Measurements from ENCODE around the gene PARVG.
"Not testable (repeated sequence)": the region's sequence is repeated elsewhere in the genome, so short reads cannot be mapped to it uniquely, and the experiment has no call there.

Gene PARVG

DNA sequence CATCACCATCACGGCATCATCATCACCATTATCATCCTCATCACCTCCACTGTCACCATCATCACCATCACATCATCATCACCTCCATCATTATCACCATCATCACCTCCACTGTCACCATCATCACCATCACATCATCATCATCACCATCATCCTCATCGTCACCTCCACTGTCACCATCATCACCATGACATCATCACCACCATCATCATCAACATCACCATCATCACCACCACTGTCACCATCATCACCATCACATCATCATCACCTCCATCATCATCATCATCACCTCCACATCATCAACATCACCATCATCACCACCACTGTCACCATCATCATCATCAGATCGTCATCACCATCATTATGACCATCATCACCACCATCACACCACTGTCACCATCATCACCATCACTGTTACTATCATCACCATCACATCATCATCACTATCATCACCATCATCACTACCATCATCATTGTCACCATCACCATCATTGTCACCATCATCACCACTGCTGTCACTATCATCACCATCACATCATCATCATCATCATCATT, 32.8 kb downstream of the PARVG start:
- DNase-seq (ENCODE audit: low spot score), result no peak

DNA sequence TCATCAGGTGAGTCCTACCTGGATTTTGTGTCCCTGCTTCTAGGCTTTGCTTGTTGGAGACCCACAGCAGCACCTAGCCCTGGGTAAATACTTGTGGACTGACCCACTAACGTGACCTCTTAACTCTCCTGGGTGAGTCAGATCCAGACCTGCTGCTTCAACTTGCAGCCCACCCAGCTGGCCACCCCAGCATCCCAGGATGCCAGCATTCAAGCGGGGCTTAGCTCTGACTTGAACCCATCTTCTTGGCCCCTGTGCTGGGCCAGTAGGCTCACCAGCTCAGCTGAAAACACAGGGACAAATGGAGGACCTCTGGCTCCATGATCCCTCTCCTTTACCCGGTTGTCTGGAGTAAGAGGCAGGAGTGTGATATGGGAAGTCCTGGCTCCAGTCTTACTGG, 33.5 kb downstream of the PARVG start:
- DNase-seq (ENCODE audit: low spot score), result no peak

DNA sequence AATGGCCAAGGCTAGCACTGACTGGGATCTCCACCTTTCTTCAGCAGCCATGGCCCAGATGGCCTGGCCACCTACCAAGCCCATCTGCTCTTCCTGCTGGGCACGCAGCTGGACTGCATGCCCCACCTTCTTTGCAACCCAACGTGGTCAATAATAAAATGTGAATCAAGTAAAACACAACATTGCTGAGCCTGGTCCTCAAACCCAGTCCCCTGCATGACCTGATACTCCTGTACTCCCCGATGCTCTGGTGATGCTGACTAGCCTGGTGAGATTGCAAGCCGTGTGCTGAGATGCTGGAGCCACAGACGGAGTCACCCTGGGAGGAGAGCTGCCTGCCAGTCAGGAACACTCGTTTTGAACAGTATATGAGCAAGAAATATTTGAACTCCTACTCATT, 34.0 kb downstream of the PARVG start:
- no peak for DNase-seq (ENCODE audit: low spot score)

DNA sequence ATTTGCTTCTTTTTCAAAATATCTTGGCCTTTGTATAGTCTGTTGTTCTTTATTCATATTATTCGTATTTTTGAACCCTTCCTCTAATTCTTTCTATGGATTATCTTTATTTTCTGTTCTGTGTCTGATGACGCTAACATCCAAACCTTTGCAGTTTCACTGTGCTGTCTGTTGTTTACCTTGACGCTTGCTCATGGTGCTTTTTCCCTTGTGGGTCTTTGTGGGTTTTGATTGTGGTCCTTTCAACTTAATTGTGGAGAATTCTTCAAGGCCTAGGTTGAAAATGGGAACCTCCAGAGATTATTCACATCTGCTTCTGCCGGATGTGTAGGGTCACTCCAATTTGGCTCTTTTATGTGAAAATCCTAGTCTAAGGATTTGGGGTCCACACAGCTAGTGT, 34.6 kb downstream of the PARVG start:
- DNase-seq (ENCODE audit: low spot score), result no peak

DNA sequence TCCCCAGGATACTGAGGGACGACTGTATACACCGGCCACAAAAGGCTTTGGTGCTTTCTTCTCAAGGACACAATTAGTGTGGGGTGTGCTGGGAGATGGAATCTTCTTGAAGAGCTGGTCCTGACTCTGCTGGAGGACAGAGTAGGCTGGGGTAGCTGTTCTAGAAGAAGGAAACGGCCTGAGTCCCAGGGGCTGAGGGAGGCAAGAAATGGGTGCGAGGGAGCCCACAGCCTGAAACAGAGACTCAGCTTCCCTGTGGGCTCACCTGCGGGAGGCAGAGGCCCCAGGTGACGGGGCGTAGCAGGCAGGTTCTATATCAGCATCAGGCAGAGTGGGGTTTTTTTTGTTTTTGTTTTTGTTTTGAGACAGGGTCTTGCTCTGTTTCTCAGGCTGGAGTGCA, 36.6 kb downstream of the PARVG start:
- no peak for DNase-seq (ENCODE audit: low spot score)

DNA sequence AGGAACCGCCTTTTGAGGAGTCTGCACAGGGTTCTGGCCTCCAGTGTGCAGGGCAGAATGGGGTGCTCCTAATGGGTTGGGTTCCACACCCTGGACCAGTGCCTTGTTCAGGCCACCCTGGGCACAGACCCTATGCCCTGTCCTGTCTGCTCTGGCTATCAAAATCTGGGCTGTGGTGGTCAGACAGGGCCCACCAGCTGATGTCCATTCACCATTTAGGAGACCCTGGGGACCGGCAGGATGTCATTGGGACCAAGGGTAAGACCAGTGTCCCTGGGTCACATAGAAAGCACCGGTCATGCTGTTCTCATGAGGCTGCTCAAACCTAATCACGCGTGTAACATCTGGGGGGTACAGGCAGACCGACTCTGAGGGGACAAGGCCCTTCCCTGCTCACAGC, 37.3 kb downstream of the PARVG start:
- DNase-seq (ENCODE audit: low spot score), result no peak

DNA sequence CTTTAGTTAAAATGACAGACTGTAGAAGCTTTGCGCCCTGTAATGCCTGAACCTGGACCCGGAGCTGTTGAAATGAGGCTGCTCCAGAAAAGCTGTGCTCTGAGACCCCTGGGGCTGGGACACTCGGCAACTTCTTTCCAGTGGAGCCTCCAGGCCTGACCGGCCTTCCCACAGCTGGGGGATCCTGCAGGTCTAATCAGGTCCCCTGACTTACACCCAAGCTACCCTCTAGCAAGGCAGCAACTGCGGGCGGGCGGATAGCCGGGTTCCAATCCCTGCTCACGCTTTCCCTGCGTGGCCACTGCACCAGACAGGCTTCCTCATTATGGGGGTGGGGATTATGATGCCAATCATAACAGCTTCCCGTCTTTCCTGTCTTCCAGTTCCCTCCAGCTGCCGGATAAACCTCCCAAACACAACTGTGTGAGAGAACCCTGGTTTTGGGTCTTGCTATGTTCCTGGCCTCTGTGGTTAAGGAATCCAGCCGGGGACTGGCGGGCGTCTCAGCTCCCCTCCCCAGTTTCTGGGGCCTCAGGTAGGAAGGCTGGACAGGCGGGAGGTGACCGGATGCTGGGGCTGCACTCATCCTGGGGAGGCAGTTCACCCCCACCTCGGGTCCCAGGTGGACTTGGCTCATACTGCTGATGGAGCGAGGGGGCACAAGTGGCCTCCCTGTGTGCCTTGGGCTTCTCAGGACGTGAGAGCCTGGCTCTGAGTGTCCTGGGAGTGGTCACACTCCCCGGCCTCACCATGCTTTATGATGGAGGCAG, 38.6 kb downstream of the PARVG start:
- no peak for DNase-seq (ENCODE audit: low spot score)

DNA sequence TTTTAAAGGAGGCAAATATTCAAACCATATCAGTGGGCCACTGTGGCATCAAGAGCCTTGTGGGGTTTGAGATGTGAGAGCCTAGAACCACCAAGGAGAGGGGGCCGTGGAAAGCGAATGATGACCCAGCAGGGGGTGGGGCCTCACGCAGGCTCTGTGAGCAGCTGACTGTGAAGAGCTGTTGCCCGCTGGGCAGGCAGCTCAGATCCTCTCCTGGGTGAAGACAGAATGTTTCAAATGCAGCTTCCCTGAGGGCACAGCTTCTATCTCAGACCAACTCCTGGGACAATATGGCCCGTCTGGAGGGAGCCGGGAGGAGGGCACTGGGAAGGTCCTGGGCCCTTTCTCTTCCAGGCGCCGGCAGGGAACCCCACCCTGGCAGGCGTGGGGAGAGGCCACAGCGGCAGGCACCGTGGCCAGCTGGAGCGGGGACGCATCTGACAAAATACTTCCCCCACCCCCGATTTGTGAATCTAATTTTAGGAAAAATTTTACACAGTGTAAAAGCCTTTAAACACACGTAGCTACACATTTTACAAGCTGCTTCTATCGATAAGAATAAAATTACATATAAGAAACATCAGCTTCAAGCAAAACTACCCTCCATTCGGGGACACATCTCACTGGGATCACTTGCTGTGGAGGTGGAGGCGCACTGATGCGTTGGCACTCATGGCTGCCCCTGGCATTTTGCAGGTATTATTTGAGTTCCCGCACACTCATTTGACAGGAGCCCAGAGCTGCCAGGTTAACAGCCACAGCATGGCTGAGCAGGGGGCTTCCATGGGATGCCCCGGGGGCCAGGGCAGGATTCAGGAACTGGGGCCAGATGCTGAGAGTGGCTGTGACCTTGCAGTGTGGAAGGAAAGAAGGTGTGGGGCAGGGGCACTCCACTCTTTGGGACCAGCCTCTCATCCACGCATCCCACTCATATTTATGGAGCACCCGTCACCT, 40.3 kb downstream of the PARVG start:
- DNase-seq (ENCODE audit: low spot score), result no peak

DNA sequence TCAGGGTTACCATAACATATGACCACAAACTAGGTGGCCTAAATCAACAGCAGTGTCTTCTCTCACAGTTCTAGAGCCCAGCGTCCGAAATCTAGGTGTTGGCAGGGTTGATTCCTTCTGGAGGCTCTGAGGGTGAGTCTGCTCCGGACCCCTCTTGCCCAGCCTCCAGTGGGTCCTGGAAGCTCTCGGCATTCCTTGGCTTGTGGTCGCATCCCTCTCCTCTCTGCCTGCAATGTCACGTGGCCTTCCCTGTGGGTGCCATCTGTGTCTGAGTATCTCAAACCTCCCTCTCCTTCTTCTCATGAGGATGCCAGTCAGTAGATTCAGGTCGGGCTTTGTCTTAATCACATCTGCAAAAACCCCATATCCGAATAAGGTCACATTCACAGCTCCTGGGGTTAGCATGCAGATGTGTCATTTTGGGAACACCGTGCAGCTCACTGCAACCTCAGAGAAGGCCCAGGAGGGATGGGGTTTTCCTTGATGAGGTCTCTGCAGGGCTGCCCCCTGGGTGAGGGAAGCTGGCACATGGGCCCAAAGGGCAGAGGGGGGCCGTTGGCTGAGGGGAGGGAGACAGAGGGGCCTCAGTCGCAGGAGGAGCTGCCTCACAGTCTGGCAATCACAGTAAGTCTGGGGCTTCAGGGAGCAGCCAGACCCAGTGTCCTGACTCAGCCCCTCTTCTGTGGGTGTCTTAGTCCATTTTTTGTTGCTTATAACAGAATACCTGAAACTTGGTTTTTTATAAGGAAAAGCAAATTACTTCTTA, 41.2 kb downstream of the PARVG start:
- no peak for DNase-seq (ENCODE audit: low spot score)

DNA sequence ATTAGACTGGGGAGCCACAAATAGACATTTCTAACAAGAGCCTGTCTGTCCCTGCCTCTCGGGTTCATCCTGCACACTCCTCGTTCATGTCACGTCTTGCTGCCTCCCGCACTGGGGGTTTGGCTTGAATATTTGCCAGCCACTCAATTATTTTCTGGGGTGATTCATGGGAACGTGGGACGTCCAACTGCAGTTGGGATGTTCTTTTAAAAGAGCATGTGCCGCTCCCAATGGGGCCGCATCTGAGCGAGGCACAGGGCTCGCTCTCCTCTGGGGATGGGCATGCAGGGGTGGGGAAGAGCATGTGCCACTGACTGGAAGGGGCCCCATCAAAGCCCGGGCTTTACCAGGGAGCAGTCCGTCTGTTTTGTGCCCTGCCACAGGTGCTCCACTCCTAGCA, 43.4 kb downstream of the PARVG start:
- DNase-seq (ENCODE audit: low spot score), result no peak

DNA sequence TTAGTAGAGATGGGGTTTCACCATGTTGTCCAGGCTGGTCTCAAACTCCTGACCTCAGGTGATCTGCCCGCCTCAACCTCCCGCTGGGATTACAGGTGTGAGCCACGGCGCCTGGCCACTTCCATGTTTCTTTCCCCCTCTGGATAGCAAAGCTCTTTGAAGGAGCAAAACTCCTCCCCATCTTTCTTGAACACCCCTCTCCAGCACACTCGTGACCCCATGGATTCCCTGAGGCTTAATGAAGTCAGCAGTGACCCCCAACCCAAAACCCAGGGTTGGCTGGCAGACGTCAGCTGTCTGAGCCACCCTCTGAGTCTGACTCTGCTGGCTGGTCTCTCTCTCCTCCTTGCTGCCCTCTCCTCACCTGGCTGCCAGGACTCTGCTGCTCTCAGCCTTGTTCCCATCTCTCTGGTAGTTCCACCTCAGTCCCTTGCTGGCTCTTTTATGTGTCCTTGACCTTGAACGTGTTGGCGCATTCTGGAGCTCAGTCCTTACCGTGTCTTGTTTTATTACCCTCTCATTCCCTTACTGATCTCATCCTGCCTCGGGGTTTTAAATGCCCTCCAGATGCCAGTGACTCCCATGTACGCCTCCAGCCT, 44.5 kb downstream of the PARVG start:
- DNase-seq (ENCODE audit: low spot score), result no peak

DNA sequence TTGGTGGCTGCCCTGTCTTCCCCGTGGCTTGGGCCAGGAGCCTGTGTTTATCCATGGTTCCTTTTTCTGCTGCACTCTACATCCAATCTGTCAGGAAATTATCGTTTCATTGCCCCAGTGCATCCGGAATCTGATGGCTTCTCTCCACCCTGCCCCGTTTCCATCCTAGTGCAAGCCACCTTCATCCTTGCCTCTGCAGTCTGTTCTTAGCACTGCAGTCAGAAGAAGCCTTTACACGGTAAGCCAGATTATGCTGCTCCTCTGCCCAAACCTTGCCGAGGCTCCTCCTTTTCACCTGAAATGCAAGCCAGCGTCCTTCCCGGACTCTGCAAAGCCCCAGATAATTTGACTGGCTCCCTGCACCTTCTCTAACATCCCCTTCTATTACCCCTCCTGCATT, 45.1 kb downstream of the PARVG start:
- no peak for DNase-seq (ENCODE audit: low spot score)

DNA sequence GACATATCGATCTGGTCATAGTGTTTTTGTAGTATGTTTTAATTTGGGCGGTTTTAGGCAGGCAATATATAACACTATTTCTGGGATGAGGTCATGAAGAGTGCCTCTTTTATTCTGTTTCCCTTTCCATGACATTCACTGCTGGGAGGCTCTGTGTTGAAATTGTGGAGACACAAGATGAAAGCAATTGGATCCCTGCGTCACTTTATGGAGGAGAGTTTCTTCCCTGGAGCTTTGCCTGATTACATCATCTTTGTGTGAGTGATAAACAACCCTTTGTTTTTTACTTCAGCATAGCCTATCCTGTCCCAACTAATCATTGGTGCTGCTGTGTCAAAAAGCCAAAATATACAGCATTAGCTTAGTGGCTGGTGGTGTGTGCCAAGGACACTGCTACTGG, 48.6 kb downstream of the PARVG start:
- DNase-seq (ENCODE audit: low spot score), result no peak

DNA sequence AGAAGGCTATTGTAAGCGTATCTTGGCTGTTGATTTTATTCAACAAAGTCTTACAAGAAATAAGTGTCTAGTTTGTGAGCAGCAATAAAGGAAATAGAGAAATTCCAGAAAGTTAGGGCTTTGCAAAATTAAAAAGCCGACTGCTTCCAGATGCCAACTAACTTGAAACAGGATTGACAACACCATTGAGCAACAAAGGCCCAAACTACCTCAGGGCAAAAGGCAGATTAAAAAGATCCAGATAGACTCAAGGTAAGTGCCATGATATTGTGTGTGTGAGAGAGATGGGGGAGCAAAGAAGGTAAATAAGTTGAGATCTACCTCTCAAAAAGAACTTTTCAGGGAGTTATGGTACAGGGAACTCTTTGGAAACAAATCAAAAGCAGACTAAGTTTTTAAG, 49.1 kb downstream of the PARVG start:
- DNase-seq (ENCODE audit: low spot score), result no peak

DNA sequence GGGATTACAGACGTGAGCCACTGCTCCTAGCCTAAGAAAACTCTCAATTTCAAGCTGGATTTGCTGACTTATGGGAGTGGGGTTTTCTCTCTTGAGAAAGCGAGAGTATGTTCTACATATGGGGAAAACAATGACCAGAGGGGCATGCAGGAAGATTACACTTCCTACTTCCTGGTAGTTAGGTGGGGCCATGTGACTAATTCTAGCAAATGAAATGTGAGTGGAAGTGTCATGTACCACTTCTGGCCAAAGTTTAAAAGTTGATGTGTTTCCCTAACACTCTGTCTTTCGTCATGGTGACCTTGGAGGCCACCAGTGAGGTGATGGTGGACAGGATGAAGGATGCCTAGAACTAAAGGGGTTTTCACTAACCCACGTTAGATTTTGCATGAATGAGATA, 50.5 kb downstream of the PARVG start:
- no peak for DNase-seq (ENCODE audit: low spot score)

DNA sequence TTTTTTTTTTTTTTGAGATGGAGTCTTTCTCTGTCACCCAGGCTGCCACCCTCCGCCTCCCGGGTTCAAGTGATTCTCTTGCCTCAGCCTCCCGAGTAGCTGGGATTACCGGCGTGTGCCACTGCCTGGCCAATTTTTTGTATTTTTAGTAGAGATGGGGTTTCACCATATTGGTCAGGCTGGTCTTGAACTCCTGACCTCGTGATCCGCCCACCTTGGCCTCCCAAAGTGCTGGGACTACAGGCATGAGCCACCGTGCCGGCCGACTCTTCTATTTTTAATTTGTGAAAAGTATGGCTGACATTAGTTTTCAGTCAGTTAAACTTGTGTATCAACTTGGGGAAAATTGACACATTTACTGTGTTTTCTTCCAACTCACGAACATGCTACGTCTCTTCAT, 53.6 kb downstream of the PARVG start:
- not testable (repeated sequence) for DNase-seq (ENCODE audit: low spot score)

DNA sequence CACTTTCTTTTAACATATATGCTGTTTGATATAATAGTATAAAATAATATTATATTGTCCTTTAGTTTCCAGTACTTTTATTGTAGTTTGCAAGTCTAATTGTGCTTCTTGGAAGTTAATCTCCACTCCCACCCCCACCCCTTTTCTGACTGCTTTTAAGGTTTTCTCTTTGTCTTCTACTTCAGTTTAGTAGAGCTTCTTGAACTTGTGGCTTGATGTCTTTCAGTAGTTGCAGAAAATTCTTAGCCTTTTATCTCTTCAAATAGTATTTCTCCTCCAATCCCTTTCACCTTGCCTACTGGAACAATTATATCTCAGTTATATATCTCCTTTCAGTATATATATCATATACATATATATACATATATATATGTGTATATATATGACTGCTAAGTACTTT, 56.6 kb downstream of the PARVG start:
- no peak for DNase-seq (ENCODE audit: low spot score)

DNA sequence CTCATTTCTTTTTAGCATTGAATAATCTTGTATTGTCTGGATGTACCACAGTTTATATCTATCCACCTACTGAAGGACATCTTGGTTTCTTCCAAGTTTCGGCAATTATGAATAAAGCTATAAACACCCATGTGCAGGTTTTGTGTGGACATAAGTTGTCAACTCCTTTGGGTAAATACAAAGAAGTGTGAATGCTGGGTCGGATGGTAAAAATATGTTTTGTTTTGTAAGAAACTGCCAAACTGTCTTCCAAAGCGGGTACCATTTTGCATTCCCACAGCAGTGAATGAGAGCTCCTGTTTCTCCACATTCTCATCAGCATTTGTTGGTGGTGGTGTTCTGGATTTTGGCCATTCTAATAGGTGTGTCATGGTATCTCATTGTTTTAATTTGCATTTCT, 60.4 kb downstream of the PARVG start:
- not testable (repeated sequence) for DNase-seq (ENCODE audit: low spot score)

DNA sequence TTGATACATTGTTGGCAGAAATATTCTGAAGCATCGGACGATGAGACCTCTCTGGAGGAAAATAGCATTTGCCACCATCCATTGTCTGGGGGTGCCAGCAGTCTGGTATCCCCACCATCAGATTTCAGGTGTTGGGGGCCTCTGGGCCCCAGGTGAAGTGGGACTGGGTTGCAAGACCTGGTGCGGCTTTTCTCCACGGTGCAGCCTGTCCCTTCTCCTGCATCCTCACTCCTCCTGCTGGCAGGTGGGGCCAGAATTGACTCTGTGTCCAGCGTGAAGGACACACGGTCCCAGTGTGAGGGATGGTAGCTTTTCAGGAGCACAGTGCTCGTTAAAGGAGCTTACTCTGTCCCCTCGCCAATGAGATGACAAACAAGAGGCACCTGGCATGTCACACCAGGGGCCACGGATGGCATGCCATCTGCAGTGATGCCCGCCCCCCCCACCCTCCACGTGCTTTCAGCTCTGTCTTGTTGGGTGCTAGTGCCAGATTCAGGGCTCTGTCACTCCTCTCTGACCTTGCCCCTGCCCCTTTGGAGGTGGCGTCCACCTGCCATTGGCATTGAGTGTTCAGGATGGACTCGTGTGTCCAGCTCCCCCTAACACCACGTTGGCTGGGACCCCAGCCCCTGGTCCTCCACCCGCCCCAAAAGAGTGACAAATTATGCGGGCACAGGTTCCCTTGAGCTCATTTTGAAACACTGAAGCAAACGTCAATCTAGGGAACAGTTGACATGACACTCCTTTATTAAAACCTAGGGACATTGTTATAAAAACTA, 62.4 kb downstream of the PARVG start:
- DNase-seq (ENCODE audit: low spot score), result no peak

DNA sequence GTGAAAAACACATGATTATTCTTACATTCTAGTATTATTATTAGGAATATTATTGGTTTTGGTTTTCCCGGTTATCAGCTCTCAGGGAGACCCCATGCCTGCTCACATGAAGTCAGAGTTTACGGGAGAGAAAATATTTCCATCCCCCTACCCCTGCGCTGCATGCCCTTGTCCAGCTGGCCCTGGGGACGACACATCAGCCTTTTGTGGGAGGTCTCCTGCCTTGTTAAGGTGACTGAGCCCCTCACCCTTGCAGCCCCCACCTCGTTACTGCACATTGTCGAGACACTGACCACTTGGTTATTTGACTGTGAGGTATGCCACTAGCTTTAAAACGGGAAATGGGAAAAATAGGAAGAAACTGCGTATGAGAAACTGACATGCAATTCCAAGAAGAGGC, 63.0 kb downstream of the PARVG start:
- DNase-seq (ENCODE audit: low spot score), result no peak

DNA sequence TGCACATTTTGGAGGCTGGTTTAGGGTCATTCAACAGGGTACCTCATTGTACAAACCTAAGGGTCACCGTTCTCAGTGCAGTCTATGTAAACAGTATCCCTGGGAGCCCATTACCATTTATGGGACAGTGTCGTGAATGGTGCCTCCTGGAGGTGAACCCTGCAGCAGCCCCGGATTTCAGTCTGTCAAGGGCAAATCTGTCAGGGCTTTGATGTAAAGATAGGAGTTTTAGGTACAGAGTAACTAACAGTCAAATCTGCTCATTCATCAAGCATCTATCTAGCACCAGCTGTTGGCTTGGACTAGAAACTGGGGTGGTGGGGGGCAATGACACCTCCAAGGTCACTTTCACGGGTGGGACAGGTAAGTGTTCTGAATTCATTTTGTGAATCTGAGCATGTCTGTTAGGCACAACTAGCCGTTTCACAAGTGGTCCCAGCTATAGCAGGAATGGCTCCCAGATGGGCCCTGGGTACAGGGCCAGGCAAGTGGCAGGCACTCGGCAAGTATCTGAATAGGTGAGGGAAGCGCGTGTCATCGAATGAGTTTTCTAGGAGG, 63.6 kb downstream of the PARVG start:
- DNase-seq (ENCODE audit: low spot score), result no peak

Data from AG08395 (cell line).